Eye (tissue), 1 donor: ENCODE results near the gene CASKIN1.

Experiments used
- DNase-seq: peaks from one replicate; pipeline ENCODE4 v3.0.0-alpha.2; 2015

Gene CASKIN1

GRCh38 chr16:2190659-2191445 is 5.6 kb downstream of the CASKIN1 start:
- no peak for DNase-seq

GRCh38 chr16:2190002-2190658 is 6.3 kb downstream of the CASKIN1 start:
- no peak for DNase-seq

DNA sequence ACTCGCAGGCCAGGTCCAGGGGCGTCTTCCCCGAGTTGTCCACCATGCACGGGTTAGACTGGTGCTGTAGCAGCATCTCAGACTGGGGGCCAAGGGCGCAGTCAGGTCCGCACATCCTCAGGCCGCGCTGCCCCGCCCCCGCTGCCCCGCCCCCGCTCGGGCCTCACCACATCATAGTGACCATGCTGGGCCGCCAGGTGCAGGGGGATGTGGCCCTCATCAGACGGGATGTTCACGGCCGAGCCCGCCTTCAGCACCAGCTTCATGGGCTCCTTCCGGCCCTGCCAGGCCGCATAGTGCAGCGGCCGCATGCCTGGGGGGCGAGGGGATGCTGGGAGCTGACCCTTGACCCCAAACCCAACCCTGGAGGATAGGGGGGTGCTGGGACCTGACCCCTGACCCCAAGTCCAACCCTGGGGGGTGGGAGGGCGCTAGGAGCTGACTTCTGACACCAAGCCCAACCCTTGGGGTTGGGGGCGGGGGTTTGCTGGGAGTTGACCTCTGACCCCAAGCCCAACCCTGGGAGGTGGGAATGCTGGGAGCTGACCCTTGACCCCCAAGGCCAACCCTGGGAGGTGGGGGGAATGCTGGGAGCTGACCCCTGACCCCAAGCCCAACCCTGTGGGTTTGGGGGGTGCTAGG is 7.0 kb downstream of the CASKIN1 start:
- no peak for DNase-seq

GRCh38 chr16:2188395-2188794 is 8.0 kb downstream of the CASKIN1 start:
- no peak for DNase-seq

DNA sequence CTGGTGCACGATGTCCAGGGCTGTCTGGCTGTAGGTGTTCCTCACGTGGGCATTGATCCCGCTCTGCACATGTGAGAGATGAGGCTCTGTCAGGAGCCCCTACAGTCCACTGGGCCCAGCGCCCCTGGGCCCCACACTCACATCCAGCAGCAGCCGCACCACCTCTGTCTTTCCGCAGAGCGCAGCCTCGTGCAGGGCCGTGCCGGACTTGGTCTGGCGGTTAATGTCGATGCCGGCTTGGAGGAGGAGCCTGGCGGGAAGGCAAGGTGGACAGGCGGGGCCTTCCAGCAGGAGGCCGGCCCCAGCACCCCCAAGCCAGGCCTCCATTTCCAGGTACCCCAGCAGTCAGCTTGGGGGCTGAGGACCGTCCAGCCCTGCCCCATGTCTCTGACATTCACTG is 9.2 kb downstream of the CASKIN1 start:
- no peak for DNase-seq

DNA sequence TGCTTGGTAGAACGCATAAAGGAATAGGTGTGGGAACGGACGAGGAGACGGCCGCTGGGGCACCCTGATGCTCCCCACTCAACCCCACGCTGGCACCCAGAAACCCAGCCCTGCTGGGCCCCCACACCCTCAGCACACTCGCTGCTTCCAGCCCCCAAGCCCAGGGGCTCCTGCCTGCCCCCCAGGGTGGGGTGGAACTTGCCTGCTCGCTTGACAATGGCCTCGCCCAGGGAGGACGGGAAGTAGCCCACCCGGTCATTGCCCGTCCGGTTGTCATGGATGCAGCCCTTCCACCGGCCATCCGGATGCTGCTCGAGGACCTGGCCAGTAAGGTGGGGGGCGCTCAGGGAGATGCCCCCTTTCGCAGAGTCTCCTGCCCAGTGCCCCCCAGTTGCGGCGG is 9.9 kb downstream of the CASKIN1 start:
- DNase-seq = no peak

DNA sequence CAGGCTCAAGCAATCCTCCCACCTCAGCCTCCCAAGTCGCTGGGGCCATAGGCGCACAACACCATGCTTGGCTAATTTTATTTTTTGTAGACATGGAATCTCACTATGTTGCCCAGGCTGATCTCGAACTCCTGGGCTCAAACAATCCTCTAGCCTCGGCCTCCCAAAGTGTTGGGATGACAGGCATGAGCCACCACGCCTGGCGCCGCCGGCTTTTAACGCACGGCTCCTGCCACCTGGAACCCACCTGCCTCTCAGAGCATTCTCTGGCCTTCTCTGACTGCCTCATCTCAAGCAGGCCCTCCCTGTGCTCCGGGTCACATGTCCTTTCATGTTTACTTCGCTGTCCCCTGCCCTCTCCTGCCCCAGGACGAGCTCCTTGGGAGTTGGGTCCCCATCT is 10.3 kb downstream of the CASKIN1 start:
- no peak for DNase-seq

DNA sequence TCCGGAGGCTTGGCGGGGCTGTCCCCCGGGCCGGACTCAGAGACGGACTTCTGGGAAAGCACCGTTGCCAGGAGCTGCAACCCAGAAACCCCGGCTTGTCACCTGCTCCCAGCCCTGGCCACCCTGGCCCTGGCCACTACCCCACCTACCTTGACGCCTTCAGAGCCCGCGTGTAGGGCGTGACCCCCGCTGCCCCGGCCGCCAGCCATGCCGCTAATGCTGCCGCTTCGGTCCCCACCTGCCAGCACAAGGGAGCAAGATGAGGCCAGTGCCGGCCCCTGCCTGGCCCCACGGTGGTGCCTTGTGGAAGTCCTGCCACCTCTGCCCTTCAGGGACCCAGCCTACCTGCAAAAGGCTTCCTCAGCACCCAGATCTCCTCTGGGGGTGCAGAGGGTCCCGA is 11.4 kb downstream of the CASKIN1 start:
- DNase-seq = no peak

DNA sequence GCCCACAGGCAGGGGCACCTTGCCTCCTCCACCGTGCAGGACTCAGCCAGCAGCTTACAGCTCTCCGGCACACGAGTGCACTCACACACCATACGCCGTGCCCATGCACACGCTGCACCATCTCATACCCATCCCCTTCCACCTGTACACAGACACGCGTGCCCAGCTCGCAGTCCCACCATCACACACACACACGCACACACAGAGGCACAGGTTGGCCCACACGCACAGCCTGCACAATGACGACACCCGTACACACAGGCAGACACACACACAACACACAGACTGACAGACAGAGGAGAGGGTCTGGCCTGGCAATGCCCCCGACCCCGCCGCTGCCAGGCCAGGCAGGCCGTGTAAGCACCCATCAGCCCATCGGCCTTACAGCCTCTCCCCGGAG is 12.1 kb downstream of the CASKIN1 start:
- DNase-seq = no peak

DNA sequence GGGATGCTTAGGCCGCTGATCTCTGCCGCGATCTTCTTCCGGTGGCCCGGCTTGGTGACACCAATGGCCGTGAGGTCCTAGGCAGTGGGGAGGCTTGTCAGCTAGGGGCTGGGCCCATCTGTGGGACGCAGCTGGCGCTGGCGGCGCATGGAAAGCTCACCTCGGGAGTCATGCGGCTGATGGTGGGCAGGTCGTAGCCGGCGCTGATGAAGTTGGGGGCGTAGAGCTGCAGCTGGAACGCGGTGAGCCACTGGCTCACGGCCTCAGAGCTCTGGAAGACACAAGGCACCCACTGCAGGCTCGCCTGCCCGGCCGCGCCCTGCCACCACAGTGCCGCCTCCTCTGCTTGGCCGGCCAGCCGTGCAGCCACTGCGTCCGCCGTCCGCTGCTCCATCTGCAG is 12.7 kb downstream of the CASKIN1 start:
- no peak for DNase-seq

GRCh38 chr16:2181952-2182351 is 14.5 kb downstream of the CASKIN1 start:
- no peak for DNase-seq

DNA sequence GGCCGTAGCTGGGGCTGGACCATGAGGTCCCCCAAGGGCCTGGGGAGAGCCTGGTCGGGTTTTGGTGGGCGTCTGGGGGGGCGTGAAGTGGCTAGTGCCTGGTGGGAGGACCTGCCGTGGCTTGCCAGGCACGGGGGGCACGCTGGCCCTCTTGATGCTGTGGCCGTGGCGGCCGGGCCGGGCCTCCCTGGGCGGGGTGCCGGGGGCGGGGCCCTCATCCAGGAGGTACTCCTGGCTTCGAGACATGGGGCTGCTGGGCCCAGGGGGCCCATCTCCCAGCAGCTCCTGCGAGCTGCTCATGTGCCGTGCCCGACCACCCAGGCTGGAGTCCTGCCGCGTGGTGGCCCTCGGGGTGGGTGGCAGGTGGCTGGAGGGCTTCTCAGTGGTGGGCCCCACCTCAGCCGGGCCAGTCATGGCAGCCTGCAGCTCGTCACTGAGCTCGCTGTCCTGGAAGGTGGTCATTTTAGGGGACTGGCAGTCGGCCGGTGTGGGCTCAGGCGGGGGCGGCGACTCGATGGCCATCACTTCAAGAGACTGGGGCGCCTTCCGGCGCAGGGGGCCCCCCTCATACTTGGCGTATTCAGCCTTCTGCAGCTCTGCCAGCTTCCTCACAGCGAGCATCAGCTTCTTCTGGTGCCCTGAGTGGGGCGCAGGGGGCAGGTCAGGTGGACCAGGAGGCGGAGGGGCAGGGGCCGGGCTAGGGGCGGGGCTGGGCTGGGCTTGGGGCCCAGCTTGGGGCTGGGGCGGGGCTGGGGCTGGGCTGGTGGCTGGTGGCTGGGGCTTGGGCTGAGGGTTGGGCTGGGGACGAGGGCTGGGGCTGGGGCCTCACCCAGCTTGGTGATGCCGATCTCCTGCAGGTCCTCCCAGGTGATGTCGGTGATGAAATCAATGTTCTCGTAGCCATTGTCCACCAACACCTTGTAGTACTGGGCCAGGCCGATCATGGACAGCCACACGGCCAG is 15.2 kb downstream of the CASKIN1 start:
- no peak for DNase-seq

- DNase-seq = no peak
Observed at GRCh38 chr16:2180461-2180860, 15.9 kb downstream of the CASKIN1 start.

DNA sequence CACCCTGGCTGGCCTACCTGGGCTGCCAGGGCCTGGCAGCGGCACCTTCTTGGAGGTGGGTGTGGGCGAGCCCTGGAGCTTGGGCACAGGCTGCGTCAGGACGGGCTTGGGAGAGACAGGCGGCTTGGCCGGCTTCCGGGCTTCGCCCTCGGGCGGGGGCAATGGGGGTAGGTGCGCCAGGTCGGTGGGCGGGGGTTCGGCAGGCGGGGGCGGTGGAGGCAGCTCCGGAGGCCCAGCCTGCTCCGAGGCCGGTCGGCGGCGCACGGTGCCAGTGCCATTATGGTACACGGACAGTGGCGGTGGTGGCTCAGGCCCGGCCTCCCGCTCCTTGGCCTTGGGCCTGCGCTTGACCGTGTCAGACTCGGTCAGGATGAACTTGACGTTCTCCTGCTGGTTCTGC is 16.8 kb downstream of the CASKIN1 start:
- no peak for DNase-seq

DNA sequence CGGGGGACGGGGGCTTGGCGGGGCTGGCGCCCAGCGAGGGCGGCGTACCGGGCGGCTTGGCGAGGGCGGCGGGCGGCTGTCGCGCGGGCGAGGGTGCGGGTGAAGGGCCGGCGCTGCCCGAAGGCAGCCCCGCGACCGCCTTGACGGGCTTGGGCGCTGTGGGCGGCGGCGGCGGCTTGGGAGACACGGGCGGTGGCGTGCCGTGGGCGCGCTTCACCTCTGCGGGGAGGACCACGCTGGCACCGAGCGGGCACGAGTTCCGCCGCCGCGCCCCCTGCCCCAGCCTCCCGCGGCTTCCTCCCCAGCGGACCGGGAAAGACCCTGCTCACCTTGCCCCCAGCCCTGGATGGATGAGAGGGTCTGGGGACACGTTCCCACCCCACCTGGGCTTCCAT is 17.3 kb downstream of the CASKIN1 start:
- DNase-seq = no peak

DNA sequence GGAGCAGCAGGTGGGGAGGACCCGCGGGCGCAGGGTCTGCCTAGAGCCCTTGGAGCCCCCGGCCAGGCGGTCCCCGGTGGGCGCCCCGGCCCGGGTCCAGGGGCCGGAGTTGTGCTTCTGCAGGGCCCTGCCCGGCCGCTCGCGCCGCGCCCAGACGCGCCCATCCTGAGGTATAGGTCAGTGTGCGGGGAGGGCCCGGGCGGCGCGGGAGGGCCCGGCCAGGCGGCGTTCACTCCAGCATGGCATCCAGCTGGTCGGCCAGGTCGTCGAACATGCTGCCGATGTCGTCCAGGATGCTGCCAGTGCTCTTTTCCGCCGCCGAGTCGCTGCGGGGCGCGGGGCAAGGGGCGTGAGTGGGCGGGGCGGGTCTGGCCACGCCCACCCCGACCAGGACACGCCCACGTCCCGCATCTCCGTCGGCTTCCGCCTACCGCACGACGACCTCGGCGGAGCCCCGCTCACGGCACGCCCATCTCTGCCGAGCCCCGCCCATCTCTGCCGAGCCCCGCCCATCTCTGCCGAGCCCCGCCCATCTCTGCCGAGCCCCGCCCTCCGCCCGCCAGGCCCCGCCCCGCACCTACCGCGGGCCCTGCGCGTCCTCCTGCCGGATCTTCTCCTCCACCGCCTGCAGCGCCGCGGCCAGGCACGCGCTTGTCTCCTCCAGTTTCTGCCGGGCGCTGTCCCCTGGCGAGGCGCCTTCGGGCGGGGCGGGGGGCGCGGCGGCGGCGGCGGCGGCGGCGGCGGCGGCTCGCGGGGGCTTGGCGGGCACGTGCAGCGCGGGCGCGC is 17.9 kb downstream of the CASKIN1 start:
- peak; percentile 63 for DNase-seq

- no peak for DNase-seq
Observed at GRCh38 chr16:2177561-2177960, 18.8 kb downstream of the CASKIN1 start.

DNA sequence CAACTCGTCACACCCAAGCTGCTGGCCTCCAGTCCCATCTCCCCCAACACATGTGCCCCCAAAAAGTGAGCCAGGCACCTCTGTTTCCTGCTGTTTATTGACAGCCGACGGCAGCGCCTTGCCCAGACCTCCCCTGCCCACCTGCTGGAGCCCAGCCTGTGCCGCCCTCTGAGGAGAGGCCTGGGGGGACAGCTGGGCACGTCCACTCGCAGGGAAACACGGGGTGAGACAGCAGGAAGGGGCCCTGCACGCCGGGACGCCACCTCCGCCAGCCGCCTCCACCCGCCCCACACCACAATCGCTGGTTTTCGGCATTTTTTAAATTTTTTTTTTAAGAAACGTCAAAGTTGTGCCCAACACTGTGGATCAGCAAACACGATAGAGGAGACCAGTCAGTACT is 19.3 kb downstream of the CASKIN1 start:
- no peak for DNase-seq

DNA sequence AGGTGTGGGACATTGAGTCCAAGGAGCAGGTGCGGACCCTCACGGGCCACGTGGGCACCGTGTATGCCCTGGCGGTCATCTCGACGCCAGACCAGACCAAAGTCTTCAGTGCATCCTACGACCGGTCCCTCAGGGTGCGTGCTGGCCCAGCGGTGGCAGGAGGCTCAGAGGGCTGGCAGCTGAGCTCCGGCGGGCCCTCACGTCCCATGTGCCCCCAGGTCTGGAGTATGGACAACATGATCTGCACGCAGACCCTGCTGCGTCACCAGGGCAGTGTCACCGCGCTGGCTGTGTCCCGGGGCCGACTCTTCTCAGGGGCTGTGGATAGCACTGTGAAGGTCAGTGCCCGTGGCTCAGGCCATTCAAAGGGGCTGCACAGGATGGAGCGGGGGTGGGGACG is 20.4 kb downstream of the CASKIN1 start:
- DNase-seq = no peak

GRCh38 chr16:2175454-2175853 is 21.0 kb downstream of the CASKIN1 start:
- DNase-seq = no peak

GRCh38 chr16:2174396-2175131 is 21.8 kb downstream of the CASKIN1 start:
- DNase-seq = no peak
